Inflammatory macrophage (primary cell): ENCODE measurements around the gene PFKL.
"Not testable (repeated sequence)": the region's sequence is repeated elsewhere in the genome, so short reads cannot be mapped to it uniquely, and the experiment has no call there.

Experiments
- DNase-seq, 2 donors: peaks; one replicate each; pipeline ENCODE4 v3.0.0-alpha.2; 2020 to 2022

PFKL gene

DNA sequence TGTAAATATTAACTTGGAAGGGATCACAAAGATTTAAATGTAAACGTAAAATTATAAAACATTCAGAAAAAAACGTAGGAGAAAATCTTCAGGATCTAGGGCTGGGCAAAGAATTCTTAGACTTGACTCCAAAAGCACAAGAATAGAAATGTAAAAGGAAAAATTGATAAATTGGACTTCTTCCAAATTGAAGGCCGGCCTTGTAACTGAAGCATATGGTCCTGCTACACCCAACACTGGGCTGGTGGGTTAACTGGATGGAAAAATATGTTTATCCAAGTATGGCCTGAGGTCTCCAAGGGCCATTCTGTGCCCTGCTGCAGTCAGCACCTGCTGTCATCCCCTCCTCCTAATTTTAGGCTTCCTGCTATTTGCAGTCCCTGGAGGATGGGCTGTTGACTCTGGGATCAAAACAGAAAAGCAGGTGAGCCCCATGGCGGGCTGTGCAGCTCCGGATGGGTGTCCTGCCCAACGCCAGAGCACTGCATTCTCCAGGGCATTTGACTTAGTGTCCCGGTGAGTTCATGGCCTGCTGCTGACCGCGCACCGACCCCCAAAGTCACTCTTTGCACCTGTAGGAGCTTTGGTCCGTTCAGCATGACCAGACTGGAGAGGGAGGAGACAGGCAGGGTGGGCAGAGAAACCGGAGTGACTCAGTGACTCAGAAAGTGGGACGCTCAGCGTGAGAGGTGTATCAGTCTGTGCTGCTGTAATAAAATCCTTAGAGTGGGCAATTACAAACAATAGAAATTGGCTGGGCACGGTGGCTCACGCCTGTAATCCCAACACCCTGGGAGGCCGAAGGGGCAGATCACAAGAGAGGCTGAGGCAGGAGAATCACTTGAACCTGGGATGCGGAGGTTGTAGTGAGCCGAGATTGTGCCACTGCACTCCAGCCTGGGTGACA, 20.2 kb upstream of the PFKL start:
- no peak for DNase-seq

DNA sequence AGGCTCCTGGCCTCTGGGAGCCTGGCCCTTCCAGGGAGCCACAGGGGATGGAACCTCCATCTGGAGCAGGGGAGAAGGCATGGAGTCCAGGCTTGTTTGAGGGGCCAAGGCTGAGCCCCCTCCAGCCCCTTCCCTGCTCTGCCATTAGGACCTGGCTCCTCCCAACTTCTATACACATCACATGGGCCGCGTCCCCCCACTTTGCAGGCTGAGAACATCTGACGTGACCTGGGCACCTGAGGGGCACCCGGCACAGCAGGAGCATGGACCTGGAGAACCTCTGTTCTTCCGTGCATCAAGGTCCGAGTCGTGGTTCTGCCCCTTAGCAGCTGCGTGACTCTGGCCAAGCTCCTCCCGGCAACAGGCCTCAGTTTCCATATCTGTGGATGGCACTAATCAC, 18.1 kb upstream of the PFKL start:
- no peak for DNase-seq

DNA sequence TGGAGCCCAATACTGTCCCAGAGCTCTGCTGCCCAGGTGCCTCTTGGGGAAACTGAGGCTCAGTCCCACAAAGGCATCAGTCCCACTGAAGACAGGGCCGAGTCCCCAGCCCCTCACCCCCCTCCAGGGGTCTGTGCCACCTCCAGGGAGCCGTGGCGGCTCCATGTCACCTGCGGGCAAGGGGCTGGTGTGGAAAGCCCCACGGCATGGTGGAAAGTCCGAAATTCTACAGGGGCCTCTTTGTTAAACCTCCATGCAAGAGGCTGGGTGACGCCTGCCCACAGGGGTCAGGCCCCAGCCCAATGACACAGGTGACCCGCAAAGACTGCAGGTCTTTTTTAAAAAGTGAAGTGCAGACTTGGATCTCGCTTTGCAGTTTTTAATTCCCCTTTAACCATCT, 17.5 kb upstream of the PFKL start:
- DNase-seq: no peak

DNA sequence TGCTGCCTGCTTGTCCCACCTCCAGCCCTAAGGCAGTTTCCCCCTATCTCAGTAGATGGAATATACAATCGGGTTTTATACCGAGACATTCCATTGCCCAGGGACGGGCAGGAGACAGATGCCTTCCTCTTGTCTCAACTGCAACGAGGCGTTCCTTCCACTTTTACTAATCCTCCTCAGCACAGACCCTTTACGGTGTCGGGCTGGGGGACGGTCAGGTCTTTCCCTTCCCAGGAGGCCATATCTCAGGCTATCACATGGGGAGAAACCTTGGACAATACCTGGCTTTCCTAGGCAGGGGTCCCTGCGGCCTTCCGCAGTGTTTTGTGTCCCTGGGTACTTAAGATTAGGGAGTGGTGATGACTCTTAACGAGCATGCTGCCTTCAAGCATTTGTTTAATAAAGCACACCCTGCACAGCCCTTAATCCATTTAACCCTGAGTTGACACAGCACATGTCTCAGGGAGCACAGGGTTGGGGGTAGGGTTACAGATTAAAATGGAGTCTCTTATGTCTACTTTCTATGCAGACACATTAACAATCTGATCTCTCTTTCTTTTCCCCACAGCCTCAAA, 16.6 kb upstream of the PFKL start:
- not testable (repeated sequence) for DNase-seq

DNA sequence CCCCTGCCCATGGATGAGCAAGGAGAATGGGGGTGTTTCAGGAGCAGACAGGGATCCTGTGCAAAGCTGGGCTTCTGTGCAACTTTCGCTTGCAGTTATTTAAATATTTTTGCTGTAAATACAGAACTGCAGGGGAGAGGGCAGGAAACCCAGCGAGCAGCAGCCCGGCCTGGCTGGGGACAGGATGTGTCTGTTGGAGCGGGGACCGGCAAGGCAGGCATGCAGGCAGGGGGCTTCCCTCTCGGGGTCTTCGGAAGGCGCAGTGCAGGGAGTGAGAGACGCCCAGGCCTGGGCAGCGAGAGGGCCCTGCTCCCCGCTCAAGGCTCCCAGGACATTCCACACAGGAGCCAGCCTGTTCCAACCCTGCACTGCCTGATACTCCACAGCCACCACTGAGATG, 15.9 kb upstream of the PFKL start:
- no peak for DNase-seq

DNA sequence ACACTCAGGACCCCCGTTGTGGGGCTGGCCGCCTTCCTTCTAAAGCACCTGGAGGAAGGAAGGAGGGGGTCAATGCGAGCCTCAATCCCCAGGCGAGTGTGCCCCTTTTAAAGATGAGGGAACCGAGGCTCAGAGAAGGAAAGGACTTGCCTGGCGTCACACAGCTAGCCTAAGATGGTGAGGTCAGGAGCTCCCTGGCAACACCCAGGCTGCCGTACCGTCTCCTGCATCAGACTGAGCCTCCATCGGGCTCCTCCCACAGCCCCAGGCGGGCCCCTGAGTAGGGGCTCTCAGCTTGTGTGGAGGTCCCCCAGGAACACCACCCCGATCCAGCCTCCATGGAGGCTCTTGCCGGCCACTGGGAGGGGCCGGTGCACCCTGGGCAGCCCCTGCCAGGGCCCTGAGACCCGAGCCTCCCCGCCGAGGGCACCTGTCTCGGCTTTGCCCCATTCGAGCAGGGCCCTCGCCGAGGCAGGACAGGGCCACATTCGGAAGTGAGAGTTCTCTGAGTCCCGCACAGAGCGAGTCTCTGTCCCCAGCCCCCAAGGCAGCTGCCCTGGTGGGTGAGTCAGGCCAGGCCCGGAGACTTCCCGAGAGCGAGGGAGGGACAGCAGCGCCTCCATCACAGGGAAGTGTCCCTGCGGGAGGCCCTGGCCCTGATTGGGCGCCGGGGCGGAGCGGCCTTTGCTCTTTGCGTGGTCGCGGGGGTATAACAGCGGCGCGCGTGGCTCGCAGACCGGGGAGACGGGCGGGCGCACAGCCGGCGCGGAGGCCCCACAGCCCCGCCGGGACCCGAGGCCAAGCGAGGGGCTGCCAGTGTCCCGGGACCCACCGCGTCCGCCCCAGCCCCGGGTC, 14.5 kb upstream of the PFKL start, which contains the start of gene AIRE:
AIRE (plus strand) TSS at position 739 of the 855 bp plus-strand sequence. CDS start 131 bp downstream, outside the sequence.
- peak in 1 of 2 donors; percentile 22 for DNase-seq

DNA sequence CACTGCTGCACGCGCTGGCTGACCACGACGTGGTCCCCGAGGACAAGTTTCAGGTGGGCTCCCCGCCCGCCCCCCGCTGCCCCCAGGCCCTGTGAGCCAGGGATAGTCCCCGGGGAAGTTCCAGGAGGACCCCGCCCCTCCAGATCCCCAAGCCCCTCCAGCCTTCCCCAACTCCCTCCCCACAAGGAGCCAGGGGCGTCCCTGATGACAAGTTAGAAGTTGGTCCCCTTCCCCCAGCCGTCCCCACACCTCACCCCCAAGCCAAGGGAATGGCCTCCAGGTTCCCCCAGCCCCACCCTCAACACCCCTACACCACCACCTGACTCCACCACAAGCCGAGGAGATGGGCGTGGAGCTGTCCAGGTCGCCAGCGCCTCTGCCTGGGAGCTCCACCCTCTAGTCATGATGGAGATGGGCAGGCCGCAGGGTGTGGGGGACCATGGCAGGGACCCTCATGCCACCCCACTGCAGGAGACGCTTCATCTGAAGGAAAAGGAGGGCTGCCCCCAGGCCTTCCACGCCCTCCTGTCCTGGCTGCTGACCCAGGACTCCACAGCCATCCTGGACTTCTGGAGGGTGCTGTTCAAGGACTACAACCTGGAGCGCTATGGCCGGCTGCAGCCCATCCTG, 13.7 kb upstream of the PFKL start:
- no peak for DNase-seq

DNA sequence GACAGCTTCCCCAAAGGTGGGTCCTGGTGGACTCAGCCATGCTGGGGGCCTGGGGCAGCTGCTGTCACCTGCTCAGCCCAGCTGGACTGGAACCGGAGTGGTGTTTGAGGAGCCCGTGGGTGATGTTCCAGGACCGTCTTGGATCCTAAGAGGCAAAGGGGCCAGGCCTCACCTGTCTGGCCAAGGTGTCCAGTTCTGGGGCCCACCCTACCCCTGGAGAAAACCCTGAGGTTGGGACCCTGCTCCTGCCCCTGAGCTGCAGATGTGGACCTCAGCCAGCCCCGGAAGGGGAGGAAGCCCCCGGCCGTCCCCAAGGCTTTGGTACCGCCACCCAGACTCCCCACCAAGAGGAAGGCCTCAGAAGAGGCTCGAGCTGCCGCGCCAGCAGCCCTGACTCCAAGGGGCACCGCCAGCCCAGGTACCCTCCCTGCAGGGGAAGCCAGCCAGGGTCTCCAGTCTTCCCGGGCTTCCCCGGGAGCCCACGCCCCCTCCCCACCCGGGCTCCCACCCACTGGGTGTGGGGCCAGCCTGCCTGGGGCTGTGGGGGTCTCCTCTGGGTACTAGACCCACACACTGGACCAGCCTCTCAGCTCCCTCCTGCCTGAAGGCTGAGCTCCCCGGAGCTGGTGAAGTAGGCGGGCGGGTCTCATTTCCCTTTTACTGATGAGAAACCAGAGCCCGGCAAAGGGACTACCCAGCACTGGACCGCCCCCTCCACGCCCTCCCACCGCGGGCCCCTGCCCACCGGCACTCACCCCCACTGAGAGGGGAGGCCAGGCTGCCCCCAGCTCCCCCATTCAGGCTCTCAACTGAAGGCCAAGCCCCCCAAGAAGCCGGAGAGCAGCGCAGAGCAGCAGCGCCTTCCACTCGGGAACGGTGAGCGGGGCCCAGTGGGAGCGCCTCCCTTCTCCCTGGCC, 12.9 kb upstream of the PFKL start:
- peak in 1 of 2 donors; percentile 50 for DNase-seq

DNA sequence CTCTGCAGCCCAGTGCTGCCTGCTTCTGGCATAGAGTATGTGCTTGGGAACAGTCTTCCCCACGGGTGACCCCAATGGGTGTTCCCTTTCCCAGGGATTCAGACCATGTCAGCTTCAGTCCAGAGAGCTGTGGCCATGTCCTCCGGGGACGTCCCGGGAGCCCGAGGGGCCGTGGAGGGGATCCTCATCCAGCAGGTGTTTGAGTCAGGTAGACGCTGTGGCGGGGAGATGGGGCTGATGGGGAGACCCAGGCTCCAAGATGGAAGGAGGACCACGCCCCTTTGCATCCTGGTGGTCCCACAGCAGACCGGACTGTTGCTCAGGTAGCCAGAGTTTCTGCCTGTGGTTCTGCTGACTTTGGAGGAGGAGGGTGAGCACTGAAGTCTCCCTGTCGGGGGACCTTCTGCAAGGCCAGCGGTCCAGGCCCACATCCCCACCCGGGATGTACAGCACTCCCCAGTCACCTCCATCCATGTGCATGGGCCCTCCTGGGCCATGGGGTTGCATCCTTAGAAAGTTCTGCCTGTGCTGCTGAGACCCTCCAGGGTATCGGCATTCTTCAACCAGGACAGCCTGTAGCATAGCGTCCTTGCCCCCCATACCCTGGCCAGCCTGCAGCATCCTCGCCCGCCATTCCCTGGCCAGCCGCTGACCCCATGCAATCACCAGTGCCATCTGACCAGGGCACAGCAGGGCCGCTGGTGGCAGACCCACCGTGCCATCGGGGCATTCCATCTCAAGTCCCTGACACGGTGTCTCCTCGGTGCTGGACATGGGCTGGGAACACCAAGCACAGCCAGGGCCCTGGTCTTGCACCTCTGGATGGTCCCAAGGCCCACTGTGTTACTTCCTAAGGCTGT, 11.4 kb upstream of the PFKL start:
- DNase-seq: no peak

DNA sequence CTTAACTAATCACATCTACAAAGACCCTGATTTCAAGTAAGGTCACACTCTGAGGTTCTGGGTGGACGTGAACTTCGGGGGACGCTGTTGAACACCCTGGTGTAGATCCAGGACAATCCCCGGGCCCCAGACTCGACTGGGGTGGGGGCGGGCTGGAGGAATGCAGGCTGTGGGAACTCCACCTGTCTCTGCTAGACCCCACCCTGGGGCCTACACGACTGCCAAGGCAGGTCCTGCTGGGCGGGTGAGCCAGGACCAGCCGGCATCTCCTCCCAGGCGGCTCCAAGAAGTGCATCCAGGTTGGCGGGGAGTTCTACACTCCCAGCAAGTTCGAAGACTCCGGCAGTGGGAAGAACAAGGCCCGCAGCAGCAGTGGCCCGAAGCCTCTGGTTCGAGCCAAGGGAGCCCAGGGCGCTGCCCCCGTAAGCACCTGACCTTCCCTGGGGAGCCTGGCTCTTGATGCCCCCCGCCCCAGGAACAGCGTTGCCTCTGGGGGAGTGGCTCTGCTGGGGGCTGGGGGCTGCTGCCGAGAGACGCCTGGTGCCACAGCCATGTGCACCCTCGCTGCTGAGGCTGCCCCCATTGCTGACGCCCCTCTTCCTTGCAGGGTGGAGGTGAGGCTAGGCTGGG, 10.4 kb upstream of the PFKL start:
- no peak for DNase-seq

DNA sequence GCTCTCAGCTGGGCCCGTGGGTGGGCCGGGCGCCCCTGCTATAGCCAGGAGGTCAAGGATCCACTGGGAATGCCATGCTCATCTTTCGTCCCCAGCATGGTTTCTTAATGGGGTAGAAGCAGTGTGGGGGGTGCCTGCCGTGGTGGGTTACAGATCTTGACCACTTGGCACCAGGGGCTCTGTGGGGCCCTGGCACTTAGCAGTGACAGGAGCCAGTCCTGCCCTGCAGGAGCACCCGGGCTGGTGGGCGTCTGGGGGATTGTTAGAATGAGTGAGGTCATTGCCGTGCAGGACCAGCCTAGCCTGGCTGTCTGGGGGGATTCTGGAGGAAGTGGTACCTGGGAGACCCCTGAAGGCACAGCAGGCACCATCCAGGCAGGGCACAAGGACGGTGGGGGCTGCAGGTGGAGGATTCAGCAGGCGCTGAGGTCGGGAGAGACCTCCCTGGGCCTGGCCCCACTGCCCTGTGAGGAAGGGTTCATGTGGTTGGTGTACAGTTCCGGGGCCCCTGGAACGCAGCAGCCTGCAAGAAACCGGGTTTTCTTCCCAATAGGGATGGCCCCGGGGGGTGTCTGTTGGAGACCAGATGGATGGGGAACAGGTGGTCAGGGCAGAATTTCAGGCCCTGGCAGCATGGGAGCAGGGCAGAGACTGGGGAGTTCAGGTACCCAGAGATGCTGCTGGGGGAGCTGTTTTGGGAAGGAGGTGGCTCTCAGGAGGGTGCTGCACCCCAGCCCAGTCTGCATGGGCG, 9.4 kb upstream of the PFKL start:
- DNase-seq: no peak

DNA sequence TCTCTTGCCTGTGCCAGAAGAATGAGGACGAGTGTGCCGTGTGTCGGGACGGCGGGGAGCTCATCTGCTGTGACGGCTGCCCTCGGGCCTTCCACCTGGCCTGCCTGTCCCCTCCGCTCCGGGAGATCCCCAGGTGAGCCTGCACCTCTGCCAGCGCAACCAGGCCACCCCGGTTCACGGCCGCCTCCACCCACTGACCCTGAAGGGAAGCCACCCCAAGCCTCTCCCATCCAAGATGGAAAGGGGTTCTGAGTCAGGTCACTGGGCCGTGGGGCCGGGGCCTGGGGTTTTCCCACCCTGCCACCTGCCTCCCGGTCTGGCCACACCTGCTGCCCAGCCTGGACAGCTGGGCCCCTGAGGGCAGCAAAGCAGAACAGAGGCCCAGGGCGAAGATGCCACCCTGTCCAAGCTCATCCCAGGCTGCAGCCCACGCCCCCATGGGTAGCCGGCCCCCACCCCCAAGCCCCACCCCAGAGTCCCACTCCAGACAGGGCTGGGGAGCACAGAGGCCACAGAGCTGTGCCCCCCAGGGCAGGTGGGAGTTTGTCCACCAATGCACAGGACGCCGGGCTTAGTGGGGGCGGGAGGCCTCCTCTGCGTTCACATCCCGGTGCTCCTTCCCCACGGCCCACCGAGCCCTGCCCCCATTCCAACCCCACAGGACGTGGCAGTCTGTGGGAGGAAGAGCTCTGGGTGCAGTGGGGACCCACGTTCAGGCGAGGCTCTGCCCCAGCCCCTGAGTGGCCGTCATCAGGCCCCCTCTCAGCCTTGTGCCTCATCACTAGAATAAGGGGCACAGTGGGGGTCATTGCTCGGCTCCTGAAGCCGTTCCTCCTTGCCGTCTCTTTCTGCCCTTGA, 8.5 kb upstream of the PFKL start:
- DNase-seq: no peak

DNA sequence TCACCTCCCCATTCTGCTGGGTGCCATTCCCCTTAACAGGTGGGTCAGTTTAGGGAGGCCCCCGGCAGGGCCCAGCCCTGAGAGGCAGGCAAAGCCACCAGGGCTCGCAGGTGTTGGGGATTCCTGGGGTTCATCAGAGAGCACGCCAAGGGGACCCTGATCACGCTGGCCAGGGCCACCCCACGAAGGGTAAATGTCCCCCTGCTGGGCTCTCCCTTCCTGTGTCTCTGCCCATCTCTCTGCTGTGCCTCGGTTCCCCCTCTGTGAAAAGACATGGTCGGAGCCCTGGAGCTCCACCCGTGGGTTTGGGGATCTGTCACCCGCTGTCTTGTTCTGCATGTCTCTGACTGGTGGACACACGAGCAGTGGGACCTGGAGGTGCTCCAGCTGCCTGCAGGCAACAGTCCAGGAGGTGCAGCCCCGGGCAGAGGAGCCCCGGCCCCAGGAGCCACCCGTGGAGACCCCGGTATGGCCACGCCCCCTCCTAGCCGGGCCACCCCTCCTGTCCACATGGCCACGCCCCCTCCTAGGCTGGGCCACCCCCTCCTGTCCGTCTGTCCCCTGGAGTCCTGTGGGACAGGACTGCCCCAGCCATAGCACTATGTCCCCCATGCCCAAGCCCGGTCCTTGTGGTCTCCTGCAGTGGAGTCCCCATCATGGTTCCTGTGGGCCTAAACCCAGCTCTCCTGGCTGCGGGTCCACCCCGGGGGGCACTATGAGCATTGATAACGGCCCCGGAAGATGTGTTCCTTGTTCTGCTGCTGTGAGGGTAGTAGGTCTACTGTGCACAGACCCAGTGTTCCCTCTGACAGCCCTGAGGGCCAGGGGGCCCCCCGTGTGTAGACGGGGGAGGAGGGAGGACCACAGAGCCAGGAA, 7.7 kb upstream of the PFKL start:
- DNase-seq: no peak

DNA sequence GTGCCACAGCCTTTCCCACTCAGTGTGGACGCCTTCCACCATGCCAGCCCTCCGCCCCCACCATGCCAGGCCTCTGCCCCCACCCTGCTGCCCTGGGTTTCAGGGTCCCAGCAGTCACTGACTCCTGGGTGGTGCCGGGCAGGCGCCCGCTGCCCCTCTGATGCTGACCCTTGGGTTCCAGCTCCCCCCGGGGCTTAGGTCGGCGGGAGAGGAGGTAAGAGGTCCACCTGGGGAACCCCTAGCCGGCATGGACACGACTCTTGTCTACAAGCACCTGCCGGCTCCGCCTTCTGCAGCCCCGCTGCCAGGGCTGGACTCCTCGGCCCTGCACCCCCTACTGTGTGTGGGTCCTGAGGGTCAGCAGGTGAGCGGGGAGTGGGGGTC, 7.0 kb upstream of the PFKL start:
- no peak for DNase-seq

DNA sequence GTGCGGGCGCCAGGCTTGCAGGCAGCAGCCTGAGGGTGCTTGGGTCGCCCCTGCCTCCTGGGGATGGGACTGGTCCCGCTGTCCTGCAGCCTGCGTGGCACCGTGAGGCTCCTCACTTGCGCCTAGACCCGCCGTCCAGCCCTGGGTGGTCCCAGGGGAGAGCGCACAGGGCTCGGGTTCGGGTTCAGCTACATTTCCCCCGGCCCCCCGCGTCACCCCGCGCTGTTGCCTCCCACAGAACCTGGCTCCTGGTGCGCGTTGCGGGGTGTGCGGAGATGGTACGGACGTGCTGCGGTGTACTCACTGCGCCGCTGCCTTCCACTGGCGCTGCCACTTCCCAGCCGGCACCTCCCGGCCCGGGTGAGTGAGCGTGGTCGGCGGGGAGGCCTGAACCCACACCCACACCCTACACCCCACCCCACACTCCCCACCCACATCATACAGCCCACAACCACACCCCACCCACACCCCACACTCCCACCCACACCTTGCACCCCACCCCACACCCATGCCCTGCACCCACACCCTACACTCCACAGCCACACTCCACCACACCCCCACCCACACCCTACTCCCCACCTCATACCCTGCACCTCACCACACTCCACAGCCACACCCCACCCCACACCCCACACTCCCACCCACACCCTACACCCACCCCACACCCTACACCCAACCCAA, 6.2 kb upstream of the PFKL start:
- no peak for DNase-seq

DNA sequence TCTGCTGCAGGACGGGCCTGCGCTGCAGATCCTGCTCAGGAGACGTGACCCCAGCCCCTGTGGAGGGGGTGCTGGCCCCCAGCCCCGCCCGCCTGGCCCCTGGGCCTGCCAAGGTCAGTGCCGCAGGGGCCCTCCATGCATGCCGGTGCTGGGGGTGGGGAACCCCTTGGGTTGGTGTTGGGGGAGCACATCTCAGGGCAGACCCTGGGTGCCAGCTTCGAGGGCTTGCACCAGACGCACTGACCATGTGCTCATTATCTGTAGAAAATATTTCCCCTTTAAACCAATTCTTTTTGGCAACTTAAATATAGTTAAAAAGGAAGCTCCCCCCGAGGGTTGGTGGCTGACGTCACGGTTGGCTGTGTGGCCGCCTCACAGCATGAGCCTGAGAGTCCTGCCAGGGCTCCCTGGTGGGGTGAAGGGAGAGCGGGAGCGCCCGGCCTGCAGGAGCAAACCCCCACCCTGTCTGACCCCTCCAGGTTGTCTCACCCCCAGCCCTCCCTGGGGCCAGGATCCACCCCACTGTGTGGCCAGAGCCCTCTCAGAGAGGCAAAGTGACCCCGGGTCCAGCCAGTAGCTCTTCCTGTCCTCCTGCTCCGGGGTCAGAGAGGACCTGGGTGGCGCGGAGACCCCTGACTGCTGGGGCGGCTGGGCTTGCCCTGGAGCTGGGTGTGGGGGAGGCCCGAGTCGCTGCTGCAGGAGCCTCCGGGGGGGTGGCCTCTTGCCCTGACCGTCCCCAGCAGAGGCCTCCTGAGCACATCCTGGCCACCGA, 5.3 kb upstream of the PFKL start:
- peak; percentile 37 to 68 for DNase-seq
